ENCODE measurements around the gene HSD17B10.

The HSD17B10 gene

GRCh38 chrX:53445977-53446376 lies 11.8 kb upstream of the HSD17B10 start:
- H3K4me1 Mint-ChIP-seq: peaks cover 11% of the 10 kb centered on the region

DNA sequence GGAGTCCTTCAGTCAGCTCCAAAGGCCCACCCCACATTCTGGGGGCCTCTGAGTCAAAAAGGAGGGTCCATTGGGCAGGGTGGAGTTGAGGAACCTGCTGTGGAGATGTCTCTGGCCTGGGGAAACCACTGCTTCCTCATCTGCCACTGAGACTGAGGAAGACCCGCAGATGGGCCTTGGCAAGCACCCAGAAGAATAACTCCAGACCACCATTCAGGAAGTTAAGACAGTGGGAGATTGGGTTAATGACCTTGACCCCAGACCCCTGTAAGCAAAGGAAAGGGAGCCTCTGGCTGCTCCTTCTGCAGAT lies 8.1 kb upstream of the HSD17B10 start:
- CTCF ChIA-PET: interaction anchor here (0.7 kb wide), 2 partner anchors 10 to 130 kb away, joined by 3 read pairs; no protein-coding TSS in a partner anchor
- Mint-ChIP-seq H3K4me1 (peaks cover 29% of the 10 kb centered on the region), H3K9me3 (no peaks in the 10 kb centered on the region), H3K27ac (no peak overlapping the region), H3K4me3 (peak overlapping the region; percentile 71), H3K36me3 (no peaks in the 10 kb centered on the region), H3K27me3 (peaks cover 5% of the 10 kb centered on the region)
- no peak for DNase-seq

More at GRCh38 chrX:53445977-53446376, 11.8 kb upstream of the HSD17B10 start:
- no peak overlapping the region for H3K27ac Mint-ChIP-seq
- H3K27me3 Mint-ChIP-seq: no peaks in the 10 kb centered on the region
- no peaks in the 10 kb centered on the region for H3K36me3 Mint-ChIP-seq
- H3K4me3 Mint-ChIP-seq: no peak overlapping the region
- CTCF ChIA-PET: interaction anchor here (1.0 to 4.5 kb wide), 11 partner anchors 10 to 161 kb away, joined by 3 to 73 read pairs (median 4); no protein-coding TSS in a partner anchor
- DNase-seq: peak; percentile 69
- H3K9me3 Mint-ChIP-seq: no peaks in the 10 kb centered on the region

- CTCF ChIA-PET: interaction anchor here (1.1 kb wide), 1 partner anchor 125 kb away, joined by 4 read pairs; no protein-coding TSS in a partner anchor
- H3K27ac Mint-ChIP-seq: peak overlapping the region; percentile 52
- H3K27me3 Mint-ChIP-seq: peaks cover 5% of the 10 kb centered on the region
Measured at GRCh38 chrX:53441531-53442321, 7.6 kb upstream of the HSD17B10 start.

DNA sequence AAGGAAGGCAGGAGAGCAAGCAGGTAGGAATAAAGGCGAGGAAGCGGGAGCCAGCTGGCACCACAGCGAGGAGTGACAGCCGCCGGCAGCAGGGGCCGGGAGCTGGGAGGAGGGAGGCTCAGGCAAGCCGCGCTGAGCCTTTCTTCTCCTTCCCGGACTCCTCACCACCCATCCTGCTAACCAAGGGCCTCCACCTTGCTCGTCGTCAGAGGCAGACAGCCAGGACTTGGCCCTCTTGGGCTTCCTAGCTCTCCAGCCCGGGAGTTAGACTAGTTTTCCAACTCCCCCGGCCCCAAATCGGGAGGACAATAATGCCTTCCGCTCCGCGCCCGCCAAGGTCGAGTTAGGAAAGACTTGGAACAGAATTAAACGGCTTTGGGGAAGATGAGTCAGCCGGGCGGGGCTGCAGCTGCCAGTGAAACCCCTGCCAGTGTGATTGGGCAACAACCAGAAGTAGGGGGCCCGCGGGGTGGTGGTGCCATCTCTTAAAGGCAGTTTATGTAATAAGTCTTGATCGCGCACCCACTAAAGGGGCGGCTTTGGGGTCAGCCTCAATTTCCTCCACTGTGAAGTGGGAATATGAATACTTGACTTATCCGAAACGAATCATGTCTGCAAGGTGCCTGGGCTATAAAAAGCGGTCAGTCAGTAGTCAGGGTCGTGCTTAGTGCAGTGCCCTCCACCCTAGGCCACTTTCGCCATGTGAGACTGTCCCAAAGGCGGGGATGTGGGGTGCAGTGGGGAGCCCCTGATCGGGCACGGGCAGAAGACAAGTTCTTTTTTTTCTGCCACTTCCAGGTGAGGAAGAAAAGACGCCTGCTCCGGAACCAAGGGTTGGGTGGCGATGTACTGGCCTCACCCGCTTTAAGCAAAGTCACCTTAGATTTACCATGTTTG lies 6.7 kb upstream of the HSD17B10 start:
- CTCF ChIA-PET: interaction anchor here (1.0 to 1.1 kb wide), 2 partner anchors 41 to 124 kb away, joined by 3 to 4 read pairs; no protein-coding TSS in a partner anchor
- no peaks in the 10 kb centered on the region for H3K36me3 Mint-ChIP-seq
- DNase-seq: peak; percentile 36
- peak overlapping the region; percentile 71 for H3K4me3 Mint-ChIP-seq
- H3K4me1 Mint-ChIP-seq: peaks cover 33% of the 10 kb centered on the region
- no peaks in the 10 kb centered on the region for H3K9me3 Mint-ChIP-seq
- peak overlapping the region; percentile 52 for H3K27ac Mint-ChIP-seq
- H3K27me3 Mint-ChIP-seq: peaks cover 5% of the 10 kb centered on the region

More at GRCh38 chrX:53441531-53442321, 7.6 kb upstream of the HSD17B10 start:
- Mint-ChIP-seq H3K4me1 (peaks cover 30% of the 10 kb centered on the region), H3K9me3 (no peaks in the 10 kb centered on the region), H3K36me3 (no peaks in the 10 kb centered on the region), H3K4me3 (peak overlapping the region; percentile 71)
- DNase-seq: peak; percentile 83

DNA sequence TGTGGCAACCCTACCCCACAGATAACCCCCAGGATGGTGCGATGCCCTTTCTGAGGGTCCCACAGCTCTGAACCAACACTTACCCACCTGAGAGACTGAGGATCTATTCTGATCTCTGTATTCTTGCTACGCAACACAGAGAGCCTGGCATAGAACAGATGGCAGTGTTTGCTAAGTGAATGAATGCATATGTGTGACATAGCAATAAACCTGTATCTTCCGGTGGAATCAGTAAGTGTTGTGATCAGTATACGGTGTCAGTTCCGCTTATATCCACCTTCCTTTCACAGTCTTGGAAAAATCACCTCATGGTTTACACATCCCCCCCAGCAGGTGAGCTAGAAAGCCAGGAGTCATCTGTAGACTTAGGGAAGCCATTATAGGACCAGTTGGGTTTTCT lies 5.9 kb upstream of the HSD17B10 start:
- H3K36me3 Mint-ChIP-seq: no peaks in the 10 kb centered on the region
- no peak overlapping the region for H3K4me3 Mint-ChIP-seq
- DNase-seq: no peak
- peaks cover 5% of the 10 kb centered on the region for H3K27me3 Mint-ChIP-seq
- H3K4me1 Mint-ChIP-seq: peaks cover 37% of the 10 kb centered on the region
- CTCF ChIA-PET: interaction anchor here (1.0 kb wide), 1 partner anchor 42 kb away, joined by 3 read pairs; no protein-coding TSS in a partner anchor
- H3K27ac Mint-ChIP-seq: no peak overlapping the region
- no peaks in the 10 kb centered on the region for H3K9me3 Mint-ChIP-seq

- Mint-ChIP-seq H3K9me3 (no peaks in the 10 kb centered on the region), H3K36me3 (peaks cover 1% of the 10 kb centered on the region), H3K27ac (no peak overlapping the region), H3K4me3 (no peak overlapping the region), H3K4me1 (peaks cover 48% of the 10 kb centered on the region), H3K27me3 (peaks cover 5% of the 10 kb centered on the region)
- CTCF ChIA-PET: interaction anchor here (1.2 to 5.0 kb wide), 3 partner anchors 8 to 126 kb away, joined by 3 to 41 read pairs (median 11); no protein-coding TSS in a partner anchor
- no peak for DNase-seq
Measured at GRCh38 chrX:53438832-53439230, 4.7 kb upstream of the HSD17B10 start.

GRCh38 chrX:53438174-53438831 lies 4.1 kb upstream of the HSD17B10 start:
- no peak overlapping the region for H3K27ac Mint-ChIP-seq
- H3K9me3 Mint-ChIP-seq: no peaks in the 10 kb centered on the region
- no peak for DNase-seq
- H3K4me1 Mint-ChIP-seq: peaks cover 50% of the 10 kb centered on the region
- CTCF ChIA-PET: interaction anchor here (1.2 to 5.0 kb wide), 3 partner anchors 9 to 125 kb away, joined by 3 to 41 read pairs (median 11); no protein-coding TSS in a partner anchor
- H3K4me3 Mint-ChIP-seq: no peak overlapping the region
- H3K27me3 Mint-ChIP-seq: peaks cover 5% of the 10 kb centered on the region
- peaks cover 1% of the 10 kb centered on the region for H3K36me3 Mint-ChIP-seq

DNA sequence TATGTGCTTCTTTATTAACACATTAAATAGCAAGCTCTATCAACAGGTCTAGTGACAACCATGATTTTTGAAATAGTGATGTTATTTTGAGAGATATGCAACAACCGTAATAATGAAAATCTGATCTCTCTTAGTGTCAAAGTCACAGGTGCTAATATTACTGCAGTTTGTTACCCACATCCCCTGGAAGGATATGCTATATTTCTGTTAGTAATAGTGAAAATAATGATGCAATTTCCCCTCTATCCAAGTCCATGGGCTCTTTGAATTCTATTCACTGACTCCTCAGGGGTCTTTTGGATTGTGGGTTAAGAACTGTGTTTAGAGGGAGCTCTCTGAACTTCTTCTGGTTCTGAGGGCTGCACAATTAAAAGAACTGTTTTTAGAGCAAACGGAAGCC lies 3.0 kb upstream of the HSD17B10 start:
- H3K4me3 Mint-ChIP-seq: no peak overlapping the region
- peaks cover 5% of the 10 kb centered on the region for H3K27me3 Mint-ChIP-seq
- peaks cover 53% of the 10 kb centered on the region for H3K4me1 Mint-ChIP-seq
- CTCF ChIA-PET: interaction anchor here (0.8 to 5.0 kb wide), 4 partner anchors 25 to 124 kb away, joined by 3 to 41 read pairs (median 7); no protein-coding TSS in a partner anchor
- DNase-seq: no peak
- H3K36me3 Mint-ChIP-seq: peaks cover 1% of the 10 kb centered on the region
- H3K27ac Mint-ChIP-seq: no peak overlapping the region
- no peaks in the 10 kb centered on the region for H3K9me3 Mint-ChIP-seq

DNA sequence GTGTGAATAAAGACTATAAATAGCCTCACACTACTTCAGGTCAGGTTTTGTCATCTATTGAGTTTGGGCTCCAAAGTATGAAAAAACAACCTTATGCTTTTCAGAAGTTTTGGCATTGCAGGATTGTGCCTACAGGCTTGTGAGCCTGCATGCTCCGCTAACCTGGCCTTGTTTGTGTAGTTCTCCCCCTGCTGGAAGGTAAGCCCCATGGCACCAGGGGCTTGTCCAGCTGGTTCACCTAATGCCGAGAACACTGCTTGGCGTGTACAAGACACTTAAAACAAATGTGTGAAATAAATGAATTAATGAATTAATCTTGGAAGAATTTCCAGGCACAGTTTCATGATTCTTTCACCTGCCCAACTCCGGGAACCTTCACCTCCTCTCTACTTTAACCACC lies 1.8 kb upstream of the HSD17B10 start:
- peaks cover 6% of the 10 kb centered on the region for H3K36me3 Mint-ChIP-seq
- CTCF ChIA-PET: interaction anchor here (0.6 to 5.0 kb wide), 6 partner anchors 10 to 123 kb away, joined by 3 to 41 read pairs (median 6); no protein-coding TSS in a partner anchor
- no peak overlapping the region for H3K4me3 Mint-ChIP-seq
- H3K27me3 Mint-ChIP-seq: peaks cover 5% of the 10 kb centered on the region
- H3K27ac Mint-ChIP-seq: no peak overlapping the region
- peak; percentile 68 for DNase-seq
- H3K9me3 Mint-ChIP-seq: no peaks in the 10 kb centered on the region
- peaks cover 44% of the 10 kb centered on the region for H3K4me1 Mint-ChIP-seq

DNA sequence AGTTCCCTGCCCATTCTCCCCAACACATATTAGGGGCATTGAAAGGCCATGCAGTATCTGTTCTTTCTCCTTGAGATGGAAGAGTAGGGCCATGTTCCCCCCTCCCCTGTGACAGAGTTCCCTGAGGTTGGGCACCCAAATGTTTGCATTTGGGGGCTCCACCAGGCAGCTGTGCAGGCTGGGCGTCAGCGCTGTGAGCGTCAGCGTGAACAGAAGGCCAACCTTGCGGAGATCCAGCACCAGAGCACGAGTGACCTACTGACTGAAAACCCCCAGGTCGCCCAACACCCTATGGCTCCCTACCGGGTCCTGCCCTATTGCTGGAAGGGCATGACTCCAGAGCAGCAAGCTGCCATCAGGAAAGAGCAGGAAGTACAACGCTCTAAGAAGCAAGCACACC lies 3.9 kb downstream of the HSD17B10 start:
- Mint-ChIP-seq H3K27ac (no peak overlapping the region), H3K4me3 (no peak overlapping the region), H3K4me1 (peaks cover 19% of the 10 kb centered on the region), H3K27me3 (no peaks in the 10 kb centered on the region), H3K9me3 (no peaks in the 10 kb centered on the region), H3K36me3 (peaks cover 17% of the 10 kb centered on the region)
- no peak for DNase-seq
- CTCF ChIA-PET: no interaction called here

DNA sequence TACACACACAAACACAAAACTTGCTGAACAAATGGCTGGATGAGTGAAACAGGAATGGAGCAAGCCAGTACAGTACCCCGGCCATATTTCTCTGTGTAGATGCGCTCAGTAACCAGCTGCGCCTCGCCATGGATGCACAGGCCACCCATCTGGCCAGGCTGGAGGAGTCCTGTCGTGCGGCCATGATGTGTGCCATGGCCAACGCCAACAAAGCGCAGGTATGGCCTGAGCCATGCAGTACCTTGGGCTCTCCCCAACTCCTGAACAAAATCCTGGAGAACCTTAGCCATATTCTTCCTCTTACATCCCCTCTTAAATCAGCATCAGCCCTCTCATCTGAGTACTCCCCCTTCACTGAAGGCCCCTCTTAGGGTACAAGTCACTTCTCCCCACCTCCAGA lies 4.4 kb downstream of the HSD17B10 start:
- Mint-ChIP-seq H3K4me1 (peaks cover 14% of the 10 kb centered on the region), H3K4me3 (no peak overlapping the region), H3K9me3 (no peaks in the 10 kb centered on the region), H3K36me3 (peaks cover 17% of the 10 kb centered on the region), H3K27me3 (no peaks in the 10 kb centered on the region), H3K27ac (no peak overlapping the region)
- CTCF ChIA-PET: no interaction called here
- DNase-seq: no peak

DNA sequence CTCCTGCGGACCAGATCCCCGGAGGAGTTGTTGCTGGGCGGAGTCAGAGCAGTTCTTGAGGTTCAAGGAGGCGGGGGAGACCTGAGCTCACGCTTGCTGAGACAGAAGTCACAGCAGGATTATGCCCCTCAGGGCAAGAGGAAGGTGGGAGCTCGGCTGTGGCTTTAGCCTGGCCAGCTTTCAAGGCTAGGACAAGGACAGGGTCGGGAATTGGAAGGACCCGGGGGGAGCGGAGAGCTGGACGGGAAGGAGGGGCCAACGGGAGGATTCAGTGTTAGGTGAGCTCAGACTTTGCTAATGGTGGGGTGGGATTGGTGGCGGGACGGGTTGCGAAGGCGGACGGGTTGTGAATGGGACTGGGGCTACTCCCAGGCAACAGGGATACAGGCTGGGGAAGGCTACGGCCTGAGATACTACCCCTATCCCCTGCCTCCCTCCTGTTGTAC lies 11.3 kb downstream of the HSD17B10 start, which contains the start of gene RIBC1:
Gene RIBC1 (plus strand): TSS at position 13 of the 446 bp plus-strand sequence. CDS start 3,404 bp downstream, outside the sequence.
- peak within 1 kb of the TSS; percentile 98 for H3K27ac Mint-ChIP-seq
- CTCF ChIA-PET: no interaction called here
- peaks cover 11% of the 10 kb centered on the region for H3K36me3 Mint-ChIP-seq
- H3K9me3 Mint-ChIP-seq: no peaks in the 10 kb centered on the region
- no peak for DNase-seq
- no peaks in the 10 kb centered on the region for H3K27me3 Mint-ChIP-seq
- H3K4me3 Mint-ChIP-seq: peak within 1 kb of the TSS; percentile 97
- H3K4me1 Mint-ChIP-seq: peaks cover 31% of the 10 kb centered on the region

DNA sequence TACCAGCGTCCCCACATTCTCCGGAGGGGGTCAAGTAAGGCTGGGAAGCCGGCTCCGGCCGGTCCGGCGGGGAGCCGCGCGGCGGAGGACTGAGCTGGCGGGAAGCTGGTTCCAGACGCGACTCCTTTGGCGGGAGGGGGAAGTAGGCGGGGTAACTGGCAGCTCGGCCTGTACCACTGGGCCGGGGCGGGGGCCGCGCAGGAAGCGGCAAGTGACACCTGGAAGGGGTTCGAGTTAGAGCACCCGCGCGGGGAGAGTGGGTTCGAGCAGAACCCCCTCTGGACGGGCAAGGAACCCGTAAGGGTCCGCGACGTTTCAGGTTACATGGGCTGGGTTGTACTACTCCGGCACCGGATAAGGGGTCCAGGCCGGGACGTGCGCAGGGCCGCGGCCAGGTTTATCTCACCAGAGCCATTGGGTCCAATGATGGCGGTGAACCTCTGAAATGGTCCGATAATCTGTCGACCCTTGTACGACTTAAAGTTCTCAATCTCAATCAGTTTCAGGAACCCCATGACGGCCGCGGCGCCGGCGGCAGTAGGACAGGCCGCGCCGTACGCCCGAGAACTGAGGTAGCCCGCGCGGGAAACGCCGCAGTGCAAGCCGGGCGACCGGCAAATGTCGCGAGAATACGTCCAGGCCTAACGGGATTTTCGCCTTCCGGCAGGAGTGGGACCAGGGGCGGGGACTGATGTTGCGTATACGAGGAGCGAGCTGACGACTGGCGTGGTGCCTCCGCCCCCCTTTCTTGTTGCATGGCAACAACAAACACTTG lies 11.9 kb downstream of the HSD17B10 start, which contains the start of gene SMC1A:
Gene SMC1A (minus strand): TSS at position 569 of the 775 bp plus-strand sequence. CDS start 54 bp downstream, at position 515.
- H3K36me3 Mint-ChIP-seq: peaks cover 11% of the 10 kb centered on the region

More for the DNA sequence above, 11.9 kb downstream of the HSD17B10 start, which contains the start of gene SMC1A:
- Mint-ChIP-seq H3K27ac (peak within 1 kb of the TSS; percentile 98), H3K9me3 (no peaks in the 10 kb centered on the region), H3K4me1 (peaks cover 35% of the 10 kb centered on the region), H3K27me3 (no peaks in the 10 kb centered on the region), H3K4me3 (peak within 1 kb of the TSS; percentile 97)
- DNase-seq: peak; percentile 97
- CTCF ChIA-PET: no interaction called here
